HG02610 (cell line): ENCODE measurements around the gene C16orf96.
"Not testable (repeated sequence)": the region's sequence is repeated elsewhere in the genome, so short reads cannot be mapped to it uniquely, and the experiment has no call there.

Experiments used
- ATAC-seq: cut with Tn5 transposase; IDR thresholded peaks from one replicate; pipeline ENCODE4 v1.9.1; 2021; ENCODE audit warnings: mild to moderate bottlenecking, moderate library complexity; ENCODE audit not compliant: unreplicated experiment

The C16orf96 gene

DNA sequence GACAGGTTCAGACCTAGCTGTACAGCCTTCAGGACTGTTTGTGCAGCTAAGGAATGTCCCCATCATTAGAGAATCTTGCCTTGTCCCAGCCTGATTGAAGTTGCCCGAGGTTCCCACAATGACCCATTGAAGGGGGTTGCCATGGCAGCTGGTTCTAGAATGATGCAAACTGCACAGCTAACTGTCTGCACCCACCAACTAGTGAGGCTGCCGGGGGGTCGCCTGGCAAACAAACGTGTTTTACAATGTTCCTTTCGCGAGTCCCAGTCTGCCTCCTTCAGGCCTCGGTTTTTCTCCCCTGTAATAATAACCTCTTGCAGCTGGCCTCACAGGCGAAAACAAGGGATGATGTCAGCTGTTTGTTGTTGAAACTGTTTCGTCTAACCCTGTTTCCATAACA, 5.5 kb downstream of the C16orf96 start:
- ATAC-seq = no peak

DNA sequence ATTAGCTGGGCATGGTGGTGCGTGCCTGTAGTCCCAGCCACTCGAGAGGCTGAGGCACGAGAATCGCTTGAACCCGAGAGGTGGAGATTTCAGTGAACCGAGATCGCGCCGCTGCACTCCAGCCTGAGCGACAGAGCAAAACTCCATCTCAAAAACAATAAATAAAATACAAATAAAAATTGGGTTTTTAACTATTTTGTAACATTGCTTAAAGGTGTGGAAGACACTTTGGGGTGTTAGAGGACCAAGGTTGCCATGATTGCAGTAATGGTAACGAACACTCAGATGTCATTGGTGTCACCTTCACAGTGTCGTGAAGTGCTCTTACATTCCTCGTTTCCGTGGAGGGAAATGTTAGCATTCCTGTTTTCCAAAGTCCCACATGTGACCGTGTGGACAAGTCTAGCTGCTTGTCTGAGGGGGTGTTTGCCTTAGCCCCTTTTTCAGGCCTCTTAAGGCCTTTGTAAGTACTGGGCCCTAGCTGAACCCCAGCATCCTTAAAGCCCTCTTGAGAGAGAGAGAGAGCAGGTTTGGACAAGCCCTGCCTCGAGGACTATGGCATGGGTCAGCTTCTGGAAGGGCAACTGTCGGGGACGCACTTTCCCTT, 8.6 kb downstream of the C16orf96 start:
- no peak for ATAC-seq

DNA sequence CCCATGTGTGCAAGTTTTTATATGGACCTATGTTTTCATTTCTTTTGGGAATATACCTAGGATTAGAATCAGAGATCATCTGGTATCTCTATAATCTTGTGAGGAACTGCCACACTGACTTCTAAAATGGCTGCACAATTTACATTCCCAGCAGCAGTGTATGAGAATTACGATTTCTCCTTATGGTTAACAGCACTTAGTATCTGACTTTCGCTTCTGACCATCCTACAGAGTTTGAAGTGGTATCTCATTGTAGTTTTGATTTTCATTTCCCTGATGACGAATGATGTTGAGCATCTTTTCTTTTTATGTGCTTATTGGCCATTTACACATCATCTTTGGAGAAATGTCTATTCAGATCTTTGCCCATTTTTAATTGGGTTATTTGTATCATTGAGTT, 10.0 kb downstream of the C16orf96 start:
- no peak for ATAC-seq

DNA sequence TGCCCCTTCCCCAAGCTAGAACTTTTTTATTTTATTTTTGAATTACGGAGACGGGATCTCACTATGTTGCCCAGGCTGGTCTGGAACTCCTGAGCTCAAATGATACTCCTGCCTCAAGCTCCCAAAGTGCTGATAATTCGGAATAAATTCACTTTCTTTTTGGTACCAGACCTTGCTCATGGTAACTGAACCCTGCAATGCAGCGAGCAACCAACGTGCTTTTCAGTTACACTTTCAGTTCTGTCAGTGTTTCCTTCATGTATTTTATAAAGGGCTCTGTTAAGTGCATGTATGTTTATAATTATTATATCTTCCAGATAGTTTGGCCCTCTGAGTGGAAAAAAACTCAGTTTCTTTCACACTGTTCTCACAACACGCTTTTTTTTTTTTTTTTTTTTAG, 13.9 kb downstream of the C16orf96 start:
- ATAC-seq = no peak

DNA sequence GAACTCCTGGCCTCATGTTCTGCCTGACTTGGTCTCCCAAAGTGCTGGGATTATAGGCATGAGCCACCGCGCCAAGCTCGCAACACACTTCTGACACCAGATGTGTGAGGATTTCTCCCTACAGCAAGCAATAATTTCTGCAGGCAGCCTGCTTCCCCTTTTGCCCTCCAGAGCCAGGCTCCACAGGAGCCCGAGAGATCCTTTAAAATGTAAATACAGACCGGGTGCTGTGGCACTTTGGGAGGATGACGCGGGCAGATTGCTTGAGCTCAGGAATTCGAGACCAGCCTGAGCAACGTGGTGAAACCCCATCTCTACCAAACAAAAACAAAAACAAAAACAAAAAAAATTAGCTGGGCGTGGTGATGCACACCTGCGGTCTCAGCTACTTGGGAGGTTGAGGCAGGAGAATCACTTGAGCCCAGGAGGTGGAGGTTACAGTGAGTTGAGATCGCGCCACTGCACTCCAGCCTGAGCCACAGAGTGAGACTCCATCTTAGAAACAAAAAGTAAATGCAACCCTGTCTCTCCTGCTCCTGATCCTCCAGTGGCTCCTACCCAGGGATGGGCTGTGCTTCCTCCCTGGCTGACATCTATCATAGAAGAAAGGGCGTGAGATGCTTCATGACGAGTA, 14.7 kb downstream of the C16orf96 start:
- no peak for ATAC-seq

DNA sequence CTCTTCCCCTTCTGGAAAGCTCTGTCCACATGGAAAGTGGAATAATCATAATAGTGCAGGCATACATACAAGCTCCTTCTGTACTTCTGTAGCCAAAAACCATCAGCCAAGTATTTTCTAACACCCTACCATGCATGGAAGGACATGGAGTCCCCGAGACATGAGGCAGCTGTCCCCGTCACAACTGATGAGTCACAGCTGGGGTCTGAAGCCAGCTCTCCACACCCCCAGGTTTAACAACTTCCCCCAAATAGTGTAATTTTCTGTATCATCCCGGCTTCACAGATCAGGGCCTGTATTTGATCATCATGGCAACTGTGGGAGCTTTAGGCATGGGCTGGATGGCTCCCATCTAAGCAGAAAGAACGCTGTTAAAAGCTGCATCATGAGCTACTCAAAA, 16.6 kb downstream of the C16orf96 start:
- no peak for ATAC-seq

DNA sequence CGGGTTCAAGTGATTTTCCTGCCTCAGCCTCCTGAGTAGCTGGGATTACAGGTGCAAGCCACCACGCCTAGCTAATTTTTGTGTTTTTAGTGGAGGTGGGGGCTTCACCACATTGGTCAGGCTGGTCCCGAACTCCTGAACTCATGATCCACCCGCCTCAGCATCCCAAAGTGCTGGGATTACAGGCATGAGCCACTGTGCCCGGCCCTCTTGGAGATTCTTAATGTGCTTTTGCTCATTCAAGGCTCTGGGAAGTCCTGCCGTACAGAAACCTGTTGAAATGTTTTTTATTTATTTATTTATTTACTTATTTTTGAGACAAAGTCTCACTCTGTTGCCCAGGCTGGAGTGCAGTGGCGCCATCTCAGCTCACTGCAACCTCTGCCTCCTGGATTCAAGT, 17.8 kb downstream of the C16orf96 start:
- not testable (repeated sequence) for ATAC-seq

DNA sequence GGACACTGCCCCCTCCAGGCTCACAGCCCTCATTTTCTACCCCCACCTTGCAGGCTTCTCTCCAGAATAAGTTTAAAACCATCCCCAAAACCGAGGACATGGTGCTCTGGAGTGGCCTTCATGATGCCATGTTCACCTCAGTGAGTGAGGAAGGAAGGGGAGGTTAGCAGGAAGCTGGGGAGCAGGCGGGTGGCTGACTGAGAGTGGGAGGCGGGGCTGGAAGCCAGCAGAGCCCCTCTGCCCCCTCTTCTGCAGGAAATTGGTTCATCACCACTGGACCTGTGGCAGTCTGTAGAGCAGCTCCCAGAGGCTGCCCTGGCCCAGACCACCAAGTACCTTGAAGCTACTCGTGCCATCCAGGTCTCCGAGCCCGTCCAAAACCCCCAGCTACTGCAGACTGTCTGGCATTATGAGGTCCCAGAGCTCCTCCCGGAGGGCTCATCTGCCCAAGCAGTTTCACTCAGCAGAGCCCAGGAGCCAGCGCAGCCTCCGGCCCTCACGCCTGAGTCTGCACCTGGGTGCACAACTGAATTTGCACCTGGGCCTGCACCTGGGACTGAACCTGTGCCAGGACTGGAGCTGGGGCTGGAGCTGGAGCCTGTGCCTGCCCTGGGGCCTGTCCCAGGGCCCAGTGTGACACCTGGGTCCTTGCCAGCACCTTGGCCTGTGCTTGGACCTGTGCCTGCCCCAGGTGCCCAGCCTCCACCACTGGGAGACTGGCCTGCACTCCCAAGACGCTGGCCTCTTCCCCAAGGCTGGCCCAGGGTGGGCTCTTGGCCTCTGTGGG, 19.0 kb downstream of the C16orf96 start:
- ATAC-seq = no peak

DNA sequence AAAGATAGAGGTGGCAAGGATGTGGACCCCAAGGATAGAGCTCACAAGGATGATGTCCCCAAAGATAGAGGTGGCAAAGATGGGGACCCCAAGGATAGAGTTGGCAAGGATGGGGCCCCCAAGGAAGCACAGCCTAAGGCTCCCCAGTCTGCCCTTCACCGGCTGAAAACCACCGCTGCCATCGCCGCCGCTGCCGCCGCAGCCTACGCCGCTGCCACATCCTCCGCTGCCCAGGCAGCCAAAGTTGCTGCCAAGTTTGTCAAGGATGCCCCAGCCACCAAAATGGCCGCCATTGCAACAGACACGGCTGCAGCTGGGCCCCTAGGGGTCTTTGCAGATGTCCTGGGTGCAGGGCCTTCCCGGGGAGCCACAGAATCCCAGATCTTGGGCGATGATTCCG, 19.9 kb downstream of the C16orf96 start:
- ATAC-seq = no peak

DNA sequence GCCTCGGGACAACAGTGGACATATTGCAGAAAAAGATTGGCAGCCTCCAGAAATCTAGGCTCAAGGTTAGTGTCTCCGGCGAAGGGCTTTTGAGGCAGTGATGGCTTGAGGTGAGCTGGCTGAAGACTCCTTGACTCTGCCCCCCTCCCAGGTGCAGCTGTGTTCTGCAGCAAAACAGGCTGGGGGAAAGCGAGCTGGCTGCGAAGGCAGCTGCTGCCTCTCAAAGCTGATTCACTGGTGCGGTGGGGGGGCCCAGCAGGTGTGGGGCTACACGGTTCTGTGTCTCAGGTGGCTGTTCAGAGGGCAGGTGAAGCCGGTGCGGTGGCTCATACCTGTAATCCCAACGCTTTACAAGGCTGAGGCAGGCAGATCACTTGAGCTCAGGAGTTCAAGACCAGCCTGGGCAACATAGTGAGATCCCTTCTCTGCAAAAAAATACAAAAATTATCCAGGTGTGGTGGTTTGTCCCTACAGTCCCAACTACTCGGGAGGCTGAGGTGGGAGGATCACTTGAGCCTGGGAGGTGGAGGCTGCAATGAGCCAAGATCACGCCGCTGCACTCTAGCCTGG, 22.9 kb downstream of the C16orf96 start:
- no peak for ATAC-seq

DNA sequence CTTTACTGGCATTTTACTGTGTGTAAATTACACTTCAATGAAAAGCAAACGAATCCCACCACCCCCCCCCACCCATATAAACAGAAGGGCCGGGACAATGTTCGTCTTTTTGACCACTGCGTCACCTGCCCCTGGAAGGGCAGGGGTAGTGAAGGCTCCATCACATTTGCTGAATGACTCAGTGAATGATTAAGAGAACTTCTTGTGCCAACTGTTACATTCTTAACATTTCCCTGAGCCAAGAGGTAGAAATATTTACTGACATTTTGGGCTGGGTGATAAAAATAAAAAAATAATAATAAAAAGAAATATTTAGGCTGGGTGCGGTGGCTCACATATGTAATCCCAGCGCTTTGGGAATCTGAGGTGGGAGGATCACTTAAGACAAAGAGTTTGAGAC, 24.1 kb downstream of the C16orf96 start:
- no peak for ATAC-seq

DNA sequence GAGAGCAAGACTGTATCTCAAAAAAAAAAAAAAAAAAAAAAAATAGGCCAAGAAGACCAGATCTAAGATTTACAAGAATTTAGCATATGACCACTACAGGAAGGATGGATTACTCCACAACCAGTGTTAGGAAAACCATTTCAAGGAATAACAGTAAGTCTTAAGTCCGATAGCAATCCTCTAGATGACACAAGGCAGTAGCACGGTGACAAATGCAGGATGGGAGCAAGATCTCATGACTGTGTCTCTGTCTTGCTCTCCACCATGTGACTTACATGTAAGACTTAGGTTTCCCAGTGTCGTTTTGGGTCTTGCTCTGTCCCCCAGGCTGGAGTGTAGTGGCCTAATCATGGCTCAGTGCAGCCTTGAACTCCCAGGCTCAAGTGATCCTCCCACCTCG, 27.8 kb downstream of the C16orf96 start:
- ATAC-seq = no peak

DNA sequence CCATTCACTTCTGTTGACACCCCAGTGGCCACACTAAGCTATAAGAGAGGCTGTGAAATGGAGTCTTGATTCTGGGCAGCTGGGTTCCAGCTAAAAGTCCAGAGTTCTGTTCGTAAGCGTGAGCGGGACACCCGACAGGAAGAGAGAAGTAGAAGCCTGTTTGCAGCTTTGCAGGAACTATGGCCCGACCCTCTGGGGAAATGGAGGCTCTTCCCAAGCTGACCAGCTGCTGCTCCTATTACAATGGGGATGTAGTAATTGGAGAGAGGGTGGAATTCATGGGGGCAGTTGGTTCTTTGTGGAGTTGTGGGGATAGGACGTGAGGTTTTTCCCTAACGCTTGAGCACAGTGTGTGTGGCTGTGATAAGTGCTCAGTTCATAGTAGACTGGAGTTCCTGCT, 30.2 kb downstream of the C16orf96 start:
- ATAC-seq = no peak

DNA sequence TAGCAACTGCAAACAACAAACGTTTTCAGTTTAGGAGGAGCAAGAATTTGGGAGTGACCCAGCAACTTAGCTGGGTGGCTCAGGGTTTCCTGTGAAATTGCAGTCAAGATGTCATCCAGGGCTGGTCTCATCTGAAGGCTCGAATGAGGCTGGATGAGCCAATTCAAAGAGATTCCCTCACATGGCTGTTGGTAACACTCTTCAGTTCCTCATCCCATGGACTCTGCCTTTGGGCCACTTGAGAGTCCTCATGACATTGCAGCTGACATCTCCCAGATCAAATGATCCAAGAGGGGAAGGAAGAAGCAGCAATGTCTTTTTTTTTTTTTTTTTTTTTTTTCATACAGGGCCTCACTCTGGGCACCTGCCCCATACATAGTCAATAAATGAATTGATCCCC, 32.2 kb downstream of the C16orf96 start:
- no peak for ATAC-seq

DNA sequence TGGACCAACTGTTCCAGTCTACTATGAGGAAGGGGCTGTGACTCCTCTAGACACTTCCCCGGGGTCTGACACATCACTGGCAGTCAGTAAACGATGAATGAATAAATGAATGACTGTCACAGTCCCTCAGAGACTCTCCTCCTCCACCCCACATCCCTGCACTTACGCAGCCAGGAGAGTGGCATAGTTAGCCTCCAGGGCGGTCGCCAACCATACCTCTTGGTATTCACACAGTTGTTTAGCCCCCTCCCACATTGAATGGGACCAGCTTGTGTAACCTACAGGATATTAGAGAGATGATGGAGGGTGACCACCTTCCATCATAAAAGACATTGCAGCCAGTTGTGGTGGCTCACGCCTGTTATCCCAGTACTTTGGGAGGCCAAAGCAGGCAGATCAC, 32.8 kb downstream of the C16orf96 start:
- no peak for ATAC-seq

DNA sequence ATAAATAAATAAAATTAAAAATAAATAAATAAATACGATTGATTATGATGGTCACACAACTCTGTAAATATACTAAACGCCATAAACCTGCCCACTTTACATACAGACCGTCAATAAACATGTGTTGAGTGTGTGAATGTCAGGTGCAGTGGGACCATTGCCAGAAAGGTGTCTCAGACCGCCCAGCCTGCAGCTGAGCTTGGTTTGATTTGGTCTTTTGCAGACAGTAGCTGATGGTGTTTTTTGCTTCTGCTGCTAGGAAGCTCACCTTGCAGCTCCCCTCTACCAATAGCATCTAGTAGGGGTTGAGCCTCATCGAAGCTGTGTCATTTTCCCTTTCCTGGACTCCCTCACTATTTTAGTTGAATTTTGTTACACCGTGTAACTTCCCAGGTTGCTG, 35.1 kb downstream of the C16orf96 start:
- no peak for ATAC-seq

DNA sequence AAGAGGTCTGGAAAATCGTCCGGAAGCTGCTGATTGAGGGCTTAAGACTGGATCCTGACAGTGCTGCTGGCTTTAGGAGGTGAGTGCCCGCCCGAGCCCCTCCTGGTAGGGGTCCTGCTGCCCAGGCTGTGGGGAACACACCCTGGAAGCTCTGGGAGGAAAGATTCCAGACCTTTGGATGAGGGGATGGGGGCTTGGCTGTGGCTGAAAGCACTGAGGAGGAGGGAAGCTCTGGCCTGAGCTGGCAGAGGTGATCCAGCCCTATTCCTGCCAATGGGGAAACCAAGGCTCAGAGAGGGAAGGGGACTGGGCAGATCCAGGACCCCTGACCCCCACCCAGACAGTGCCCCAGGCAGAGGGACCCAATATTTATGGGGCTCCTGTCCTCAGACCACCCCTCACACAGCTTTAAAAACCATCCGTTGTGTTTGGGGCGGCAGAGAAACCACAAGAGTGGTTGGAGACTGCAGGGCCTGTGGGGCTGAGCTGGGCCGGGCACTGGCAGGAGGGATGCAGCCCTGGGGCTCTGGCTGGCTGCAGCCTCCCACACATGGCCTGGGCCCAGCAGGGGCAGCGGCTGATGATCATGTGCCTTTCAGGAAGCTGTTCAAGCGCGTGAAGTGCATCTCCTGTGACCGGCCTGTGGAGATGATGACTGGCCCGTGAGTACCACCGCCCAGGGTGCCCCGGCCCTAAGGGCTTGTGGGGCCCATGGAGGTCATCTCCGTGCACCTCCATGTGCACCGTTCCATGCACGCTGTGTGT, 35.7 kb downstream of the C16orf96 start:
- ATAC-seq = no peak

DNA sequence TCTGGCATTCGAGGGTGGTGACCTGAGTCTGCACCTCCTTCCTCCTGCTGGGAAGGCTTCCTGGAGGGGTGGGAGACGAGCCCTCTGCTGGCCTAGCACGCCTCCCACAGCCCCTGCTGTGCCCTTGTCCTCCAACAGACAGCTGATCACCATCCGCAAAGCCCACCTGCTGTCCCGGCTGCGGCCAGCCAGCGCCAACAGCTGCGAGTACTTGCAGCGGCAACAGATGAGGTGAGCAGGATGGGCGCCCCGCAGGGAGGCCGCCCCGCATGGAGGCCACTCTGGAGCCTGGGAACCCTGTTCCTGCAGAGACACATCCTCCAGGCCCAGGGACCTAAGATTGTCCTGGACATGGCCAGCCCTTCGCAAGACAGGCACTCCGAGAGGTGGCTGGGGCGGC, 36.9 kb downstream of the C16orf96 start:
- no peak for ATAC-seq

DNA sequence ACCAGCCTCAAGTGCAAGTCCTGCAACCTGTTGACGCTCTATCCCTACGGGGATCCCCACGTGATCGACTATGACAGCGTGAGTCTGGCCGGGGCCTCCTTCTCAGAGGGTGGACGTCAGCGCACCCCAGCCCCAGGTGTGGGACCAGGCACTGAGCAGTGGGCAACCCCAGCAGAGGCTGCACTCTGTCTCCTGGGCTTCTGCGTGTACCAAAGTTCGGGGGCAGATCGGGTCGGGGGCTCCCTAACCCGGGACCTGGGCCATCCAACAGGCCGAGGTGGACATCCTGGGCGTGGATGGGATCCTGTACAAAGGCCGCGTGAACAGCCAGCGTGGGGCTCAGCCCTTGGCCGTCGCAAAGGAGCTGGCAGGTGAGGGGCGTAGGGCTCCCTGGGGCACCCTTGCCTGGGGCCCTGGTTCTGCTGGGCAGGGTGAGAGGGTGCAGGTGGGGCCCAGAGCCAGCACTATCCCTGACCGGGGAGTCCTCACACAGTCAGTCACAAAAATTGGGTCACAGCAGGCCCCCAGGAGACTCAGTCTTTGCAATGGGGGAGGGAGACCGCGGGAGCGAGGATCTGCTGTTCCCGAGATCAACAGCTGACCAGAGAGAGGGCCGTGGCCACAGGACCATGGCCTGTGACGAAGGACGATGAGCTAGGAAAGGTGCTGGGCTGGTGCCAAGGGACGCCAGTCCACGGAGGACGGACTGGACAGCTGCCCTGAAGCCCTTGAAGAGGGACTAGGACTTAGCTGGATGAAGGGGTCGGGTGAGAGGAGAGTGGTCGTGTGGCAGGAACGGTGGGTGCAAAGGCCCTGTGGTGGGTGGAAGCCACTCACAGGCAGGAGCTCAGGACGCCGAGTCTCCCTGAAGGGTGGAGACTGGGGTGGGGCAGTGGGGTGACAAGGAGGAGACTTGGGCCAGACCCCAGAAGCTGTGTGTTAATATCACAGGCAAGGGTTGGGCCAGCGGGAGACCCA, 38.6 kb downstream of the C16orf96 start:
- no peak for ATAC-seq

DNA sequence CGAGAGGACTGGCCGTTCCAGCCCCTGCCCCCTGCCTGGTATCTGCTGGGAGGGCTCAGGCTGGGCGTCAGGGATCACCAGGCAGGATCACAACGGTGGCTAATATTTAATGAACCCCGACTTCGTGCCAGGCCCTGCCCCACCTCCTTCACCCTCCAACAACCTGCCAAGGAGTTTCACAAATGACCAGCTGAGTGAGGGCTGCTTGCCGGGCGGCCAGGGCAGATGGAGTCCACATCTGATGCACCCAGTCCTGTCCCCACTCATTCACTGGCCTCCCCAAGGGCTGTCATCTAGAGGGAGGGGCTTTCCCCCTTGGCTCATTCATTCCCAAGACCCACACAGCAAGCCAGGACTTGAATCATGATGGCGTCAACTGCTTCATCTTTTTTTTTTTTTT, 41.0 kb downstream of the C16orf96 start:
- no peak for ATAC-seq
